ENCODE data around the gene FOXP1.
"Not testable (repeated sequence)": the region's sequence is repeated elsewhere in the genome, so short reads cannot be mapped to it uniquely, and the experiment has no call there.

FOXP1 gene

DNA sequence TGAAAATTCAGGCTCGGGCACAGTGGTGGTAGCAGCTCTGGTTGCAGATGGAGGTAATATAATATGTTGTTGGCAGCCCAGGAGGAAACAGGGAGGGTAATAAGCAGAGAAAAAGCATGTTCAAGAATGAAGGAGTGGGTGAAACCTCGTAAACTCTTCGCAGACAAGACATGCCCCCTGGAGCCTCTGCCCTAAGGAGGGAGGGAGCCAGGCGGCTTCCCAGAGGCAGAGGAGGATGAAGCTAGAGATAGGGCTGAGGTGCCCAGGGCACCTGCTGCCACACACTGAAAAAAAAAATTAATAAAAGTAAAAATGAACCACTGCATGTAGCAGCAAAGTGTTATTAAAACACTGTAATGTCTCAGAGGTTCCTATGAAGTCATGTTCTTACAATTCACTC lies 137.3 kb downstream of the FOXP1 start:
- no peak for DNase-seq

DNA sequence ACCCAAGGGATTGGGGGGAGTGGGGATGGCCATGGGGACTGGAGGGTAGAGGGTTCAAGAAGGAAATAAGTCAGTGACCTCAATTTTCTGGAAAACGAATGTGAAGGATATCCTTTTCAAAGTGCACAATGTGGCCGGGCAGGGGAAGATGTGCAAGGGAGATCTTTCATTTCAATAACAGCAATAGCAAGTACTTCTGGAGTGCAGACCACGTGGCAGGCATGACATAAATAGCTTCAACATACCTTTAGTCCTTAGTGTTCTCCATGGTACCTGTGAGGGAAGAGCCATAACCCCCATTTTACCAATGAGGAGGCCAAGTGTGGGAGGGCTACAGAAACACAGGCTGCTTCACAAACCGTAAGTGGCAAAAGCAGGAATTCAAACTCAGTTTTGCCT lies 138.7 kb downstream of the FOXP1 start:
- DNase-seq: no peak

DNA sequence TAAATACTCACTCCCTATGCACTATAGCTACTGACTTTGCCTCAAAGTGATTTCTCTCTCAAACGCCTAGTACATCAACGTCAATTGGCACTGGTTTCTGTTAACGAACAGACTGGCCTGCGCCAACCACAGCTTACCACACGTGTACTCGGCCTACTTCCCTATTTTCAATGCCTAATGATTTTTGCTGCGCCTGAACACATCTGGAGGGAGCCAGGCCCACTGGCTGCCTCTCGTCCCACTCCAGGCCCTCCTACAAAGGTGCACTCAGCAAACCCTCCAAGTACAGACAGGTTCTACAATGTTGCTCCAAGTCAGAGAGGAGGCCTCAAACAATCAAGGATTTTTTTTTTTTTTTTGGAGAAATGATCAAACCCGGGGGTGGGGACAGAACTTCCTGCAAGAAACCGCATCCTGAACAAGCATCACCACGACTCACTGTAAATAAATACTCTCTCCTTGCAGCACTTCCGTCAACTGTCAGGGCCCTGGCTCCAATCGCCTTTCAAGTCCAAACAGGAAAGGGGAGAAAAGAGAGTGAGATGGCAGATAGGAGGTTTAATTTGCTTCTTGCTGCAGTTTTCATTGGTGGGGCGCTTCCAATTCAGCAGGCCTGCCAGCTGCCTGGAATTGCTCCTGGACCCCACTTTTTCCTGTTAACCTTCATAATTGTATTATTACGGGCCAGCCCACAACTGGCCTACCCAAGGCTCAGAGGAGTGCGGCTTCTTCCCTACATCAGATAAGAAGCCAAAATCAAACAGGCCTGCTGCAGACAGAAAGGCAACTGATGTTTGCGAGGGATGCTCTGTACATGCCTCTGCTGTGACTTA lies 139.3 kb downstream of the FOXP1 start:
- DNase-seq: no peak

DNA sequence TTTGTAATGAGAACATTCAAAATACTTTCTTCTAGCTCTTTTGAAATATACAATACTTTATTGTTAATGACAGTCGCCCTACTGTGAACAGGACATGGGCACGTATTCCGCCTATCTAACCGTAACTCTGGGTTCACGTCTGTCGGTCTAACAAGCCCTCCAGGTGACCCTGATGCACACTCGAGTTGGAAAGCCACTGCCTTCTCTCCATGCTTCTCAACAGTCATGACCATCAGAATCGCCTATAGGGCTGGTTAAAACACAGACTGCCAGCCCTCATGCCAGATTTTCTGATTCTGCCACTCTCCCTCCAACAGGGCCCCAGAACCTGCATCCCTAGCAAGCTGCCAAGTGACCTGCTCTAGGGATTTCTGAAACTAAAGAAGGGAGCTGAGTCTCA lies 140.2 kb downstream of the FOXP1 start:
- no peak for DNase-seq

DNA sequence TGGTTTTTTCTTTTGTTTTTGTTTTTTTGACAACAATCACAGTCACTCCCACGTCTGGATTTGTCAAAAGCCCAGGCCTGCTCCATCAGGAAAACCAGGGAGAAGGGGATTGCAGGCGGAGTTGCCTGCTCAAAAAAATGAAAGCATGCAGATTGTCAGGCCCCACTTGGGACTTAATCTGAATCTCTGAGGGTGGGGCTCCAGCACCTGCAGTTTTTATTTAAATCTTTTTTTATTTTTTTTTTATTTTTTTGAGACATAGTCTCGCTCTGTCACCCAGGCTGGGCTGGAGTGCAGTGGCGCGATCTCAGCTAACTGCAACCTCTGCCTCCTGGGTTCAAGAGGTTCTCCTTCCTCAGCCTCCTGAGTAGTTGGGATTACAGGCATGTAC lies 140.9 kb downstream of the FOXP1 start:
- no peak for DNase-seq

DNA sequence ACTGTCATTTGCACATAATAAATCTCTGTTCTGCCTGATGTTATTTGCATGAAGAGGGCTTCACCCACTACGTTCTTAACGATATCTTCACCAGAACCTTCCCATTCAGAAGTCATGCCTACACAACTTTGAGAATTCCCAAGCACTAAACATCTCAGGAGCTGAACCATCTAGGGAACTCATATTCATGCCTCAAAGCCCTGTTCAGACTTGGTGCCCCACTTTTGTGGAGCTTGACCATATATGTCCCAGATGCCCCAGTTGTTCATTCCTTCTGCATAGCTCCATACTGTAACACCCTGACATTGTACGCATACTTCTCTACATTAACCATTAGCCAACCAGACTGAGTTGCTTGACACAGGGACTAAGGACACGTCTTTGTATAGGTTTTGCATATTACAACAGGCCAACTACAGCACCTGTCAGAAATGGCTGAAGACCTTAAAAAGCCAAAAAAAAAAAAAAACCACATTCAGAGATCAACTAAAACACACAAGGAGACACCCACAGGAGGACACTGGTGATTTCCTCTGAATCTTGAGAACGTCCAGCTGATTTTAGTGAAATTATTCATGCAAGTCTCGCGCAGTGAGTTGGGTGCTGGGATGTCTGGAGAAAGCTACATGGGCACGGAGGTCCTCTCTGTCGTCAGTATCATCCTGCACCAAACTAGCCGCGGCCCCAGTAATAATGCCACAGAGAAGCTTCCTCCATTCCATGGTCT lies 141.4 kb downstream of the FOXP1 start:
- DNase-seq: no peak

DNA sequence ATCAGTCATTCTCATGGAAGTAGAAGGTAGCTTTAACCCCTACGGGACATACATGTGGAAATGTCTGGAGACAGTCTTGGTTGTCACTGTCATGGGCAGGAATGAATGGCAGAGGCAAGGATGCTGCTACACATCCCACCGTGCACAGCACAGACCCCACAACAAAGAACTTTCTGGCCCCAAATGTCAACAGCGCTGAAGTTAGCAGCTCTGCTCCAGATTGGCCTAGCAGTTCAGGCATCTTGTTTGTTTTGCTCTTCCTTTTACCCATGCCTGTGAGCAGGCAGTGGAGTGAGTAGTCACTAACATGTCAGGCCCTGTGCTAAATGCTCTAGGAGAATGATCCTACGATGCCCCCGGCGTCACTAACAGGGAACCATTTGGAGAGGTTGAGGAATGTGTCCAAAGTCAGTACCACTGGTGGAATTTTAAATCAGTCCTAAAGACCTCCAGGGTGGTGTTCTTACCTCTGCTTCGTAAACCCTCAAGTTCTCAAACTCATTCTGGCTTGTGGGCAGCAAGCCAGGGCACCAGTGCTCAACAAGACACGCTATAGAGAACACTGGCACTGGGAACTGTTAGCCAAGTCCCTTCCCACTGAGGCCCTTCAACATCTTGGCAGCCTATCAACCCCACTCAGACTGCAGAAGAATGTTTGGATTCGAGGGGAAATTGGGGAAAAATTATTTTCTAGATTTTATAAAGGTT lies 142.2 kb downstream of the FOXP1 start:
- no peak for DNase-seq

DNA sequence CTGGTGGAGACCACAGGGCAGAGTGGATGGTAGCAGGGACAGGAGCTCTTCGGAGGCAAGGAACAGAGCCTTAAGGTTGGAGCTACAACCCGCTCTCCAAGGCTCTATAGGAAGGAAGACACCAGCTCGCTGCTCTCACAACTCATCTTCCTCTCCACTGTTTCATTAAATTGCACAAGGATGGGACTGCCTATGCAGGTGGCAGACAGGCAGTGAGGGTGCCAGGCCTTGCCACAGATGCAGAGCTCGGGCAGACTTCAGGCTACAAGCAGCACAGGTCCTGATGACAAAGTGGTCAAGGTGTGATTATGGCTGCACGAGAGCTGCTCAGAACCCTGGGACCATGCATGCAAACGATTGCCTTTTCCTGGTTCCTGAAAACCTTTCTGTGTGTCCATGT lies 144.6 kb downstream of the FOXP1 start:
- DNase-seq: no peak

DNA sequence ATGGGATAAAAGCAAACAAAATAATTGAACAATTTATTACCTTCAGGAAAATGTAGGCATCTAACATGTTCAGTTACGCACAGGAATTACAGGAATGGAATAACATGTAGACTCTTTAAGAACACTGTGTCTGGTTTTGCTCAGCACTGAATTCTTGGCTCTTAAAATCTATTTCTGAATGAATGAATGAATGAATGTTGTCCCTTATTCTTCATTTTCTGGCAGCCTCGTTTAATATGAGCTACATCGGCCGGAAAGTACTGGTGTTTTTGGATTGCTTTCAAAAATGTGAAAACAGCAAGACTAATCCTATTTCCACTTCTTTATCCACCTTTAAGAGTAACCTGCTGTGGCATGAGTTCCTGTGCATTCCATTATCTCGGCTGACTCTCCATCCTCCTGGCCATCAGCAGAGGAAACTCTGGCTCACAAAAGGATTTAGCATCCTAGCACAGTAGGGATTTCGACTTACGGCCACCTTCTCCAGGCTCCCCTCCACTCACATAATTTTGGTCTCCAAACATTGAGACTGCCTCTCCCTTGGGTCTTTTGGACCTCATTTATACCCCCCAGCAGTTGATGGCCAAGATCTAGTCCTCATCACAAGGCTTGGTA lies 145.3 kb downstream of the FOXP1 start:
- no peak for DNase-seq

DNA sequence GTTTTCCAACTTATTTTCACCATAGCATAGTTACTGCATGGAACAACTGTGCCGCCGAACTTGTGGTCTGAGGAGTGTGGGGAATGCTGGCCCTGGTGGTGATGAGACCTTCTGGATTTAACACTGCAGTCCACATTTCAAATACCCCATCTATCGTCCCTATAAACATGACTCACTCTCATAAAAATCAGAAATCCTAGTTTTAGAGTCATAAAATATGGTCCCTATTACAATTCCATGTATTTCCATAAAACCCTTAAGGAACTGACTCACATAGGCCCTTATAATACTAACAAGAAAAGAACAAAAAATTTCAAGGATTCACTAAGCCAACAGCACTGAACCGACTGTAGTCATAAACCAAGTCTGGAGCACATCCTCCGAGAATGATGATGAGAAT lies 147.2 kb downstream of the FOXP1 start:
- no peak for DNase-seq

DNA sequence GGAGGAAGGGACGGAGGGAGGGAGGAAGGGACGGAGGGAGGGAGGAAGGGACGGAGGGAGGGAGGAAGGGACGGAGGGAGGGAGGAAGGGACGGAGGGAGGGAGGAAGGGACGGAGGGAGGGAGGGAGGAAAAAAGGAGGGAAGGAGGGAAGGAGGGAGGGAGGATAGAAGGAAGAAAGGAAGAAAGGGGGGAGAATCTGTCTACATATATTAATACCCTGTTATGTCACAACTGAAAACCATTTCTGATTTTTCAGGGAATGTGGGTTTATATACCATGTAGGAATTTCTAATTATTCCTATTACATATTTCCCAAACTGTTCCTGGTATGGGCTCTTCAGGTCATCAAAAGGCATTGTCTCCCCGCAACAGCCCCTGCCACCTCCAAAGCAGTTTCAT lies 147.7 kb downstream of the FOXP1 start:
- not testable (repeated sequence) for DNase-seq

DNA sequence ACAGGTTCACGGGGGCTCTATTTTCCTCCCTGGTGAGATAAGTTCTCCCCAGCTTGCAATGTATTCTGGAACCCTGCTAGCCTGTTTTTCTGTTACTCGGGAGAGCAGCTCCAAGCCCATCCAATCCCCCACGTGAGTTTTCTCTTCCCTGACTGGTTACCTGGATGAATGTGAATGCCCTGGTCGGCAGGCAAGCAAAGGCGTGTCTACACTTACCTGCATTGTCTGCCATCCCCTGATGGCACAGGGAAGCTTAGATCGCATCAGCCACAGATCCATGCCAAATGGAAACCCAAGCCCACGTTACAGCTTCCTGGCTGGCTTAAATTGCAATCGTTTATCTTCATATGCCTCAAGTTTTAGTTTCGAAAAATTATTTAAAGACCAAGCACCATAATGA lies 149.9 kb downstream of the FOXP1 start:
- DNase-seq: no peak

DNA sequence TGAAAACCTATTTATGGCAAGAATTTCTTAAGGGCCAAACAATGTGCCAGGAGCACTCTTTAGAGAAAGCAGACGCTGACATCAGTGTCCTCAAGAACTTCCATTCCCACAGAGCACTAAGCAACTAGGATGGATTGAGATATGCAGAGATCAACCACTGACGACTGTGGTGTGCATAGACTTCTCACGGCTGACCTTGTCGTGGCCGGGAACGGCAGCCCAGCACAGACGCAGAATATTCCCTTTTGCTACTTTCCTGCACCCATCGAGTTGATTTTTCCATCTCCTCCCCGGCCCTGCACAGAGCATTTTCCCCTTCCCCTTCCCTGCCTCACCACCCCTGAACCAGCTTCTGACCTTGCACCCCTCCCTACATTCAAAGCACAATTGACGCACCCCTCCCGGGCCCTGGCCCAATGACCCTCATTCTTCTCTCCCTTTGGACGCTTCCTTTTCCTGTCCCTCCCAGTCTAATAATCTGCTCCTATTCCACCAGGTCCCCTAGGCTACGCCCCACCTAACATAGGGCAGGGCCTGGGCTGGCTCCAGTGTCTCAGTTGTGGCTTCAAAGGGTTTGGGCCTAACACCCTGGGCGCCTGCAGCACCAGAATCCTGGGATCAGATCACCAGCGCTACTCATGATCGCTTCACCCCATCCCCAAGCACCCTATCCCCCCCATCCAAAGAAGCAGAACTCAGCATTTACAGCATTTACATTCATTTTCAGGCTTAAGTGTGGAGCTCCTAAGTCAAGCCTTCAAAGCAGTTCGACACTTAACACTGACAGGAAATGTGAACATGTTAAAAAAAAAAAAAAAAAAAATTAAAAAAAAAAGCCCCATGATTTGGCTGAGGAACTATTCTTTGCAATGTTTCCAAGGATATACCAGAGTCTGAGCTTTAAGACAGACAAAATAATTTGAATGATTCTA lies 151.2 kb downstream of the FOXP1 start:
- DNase-seq: no peak

DNA sequence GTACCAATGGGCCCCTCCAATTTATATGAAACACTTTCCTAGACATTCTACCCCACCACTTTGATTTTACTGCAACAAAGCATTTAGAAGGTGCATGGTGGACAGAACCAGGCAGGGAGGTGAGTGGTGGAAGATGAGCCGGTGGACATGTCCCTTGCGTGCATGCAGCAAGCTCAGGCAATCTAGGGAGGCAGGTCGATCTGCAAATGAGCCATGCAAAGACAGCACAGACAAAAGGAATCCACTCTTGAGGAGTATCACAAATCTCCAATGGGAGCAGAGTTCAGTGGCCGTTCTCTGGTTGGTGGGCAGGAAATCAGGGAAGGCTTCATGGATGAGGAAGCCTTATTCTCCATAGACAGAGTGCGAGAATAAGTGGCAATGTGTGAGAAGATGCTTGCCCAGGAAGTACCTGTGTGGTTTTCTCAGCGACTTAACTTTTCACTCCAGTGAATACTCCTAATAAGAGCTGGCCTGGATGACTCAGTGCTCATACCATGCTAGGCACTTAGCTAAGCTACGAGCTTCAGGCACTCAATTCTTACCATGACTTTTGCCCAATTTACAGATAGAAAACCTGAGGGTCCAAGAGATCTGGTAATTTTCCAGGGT lies 152.5 kb downstream of the FOXP1 start:
- no peak for DNase-seq

DNA sequence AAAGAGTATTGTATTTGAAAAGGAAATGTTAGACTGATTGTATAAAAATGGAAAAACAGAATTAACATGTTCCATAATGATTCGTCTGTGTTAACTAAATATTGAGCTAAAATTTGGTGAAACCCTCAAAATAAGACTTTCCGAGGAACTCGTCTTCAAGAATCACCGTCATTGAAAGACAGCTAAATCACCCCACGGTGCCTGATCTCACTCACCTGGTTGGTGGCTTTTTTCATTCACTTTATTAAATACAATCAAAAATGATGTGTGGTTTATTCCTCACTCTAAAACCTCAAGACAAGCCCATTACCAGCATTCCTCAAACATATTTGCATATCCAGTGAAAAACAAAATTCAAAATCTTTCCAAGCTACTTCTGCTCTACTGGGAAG lies 153.9 kb downstream of the FOXP1 start:
- no peak for DNase-seq

DNA sequence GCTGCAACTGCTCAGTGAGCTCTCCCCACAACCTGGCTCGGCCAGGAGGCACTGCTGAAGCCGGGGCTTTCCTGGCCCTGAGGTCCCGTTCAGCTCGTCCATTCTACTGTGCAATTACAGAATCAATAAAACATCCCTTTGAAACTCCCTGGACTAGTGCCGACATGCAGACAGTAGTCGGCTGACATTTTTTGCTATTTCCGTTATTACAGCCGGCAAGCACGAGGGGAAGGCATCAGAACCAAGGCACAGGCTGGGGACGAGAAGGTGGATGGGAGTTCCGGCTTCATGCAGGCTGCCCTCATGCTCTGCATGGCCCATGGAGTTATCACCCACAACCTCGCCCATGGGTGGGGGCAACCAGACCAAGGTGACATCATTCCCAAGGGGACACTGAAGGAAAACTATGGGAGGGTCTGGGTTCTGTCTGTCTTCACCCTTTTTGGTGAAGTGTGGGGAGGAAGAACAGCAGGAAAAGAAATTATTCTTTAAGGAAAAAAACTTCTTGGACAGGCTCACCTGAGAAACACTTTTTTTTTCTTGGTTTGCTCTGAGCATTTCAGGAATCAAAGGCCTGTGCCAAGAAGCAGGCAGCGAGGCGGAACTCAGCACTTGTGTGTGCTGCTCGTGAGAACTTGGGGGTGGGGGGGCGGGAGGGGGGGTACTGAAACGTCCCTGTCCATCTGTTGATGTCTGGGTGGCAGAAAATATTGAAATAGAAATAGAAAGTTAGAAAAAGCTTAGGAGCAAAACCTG lies 154.5 kb downstream of the FOXP1 start:
- peak; percentile 5 for DNase-seq

DNA sequence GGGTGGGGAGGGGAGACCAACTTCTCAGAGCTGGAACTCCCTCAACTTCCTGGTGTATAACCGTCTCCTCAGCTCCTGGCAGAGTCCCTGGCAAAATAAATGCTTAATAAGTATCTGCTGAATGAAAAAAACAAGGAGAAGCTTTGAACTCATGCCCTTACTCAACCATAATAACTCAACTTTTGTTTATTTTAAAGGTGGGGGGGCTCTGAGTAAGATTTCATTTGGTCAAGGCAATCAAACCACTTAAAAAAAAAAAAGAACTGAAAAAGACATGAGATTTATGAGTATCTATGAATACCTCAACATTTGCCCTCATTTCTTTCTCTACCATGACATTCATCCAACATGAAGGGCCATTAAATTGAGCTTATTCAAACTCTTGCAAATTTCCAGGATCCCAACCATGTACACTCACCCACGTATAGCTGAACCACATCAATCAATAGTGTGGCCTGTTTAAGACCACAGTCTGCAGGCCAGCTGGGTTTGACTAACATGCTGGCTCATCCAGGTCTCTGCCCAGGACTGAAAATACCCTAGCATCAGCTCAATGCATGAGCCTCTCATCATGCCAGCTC lies 157.9 kb downstream of the FOXP1 start:
- DNase-seq: no peak

DNA sequence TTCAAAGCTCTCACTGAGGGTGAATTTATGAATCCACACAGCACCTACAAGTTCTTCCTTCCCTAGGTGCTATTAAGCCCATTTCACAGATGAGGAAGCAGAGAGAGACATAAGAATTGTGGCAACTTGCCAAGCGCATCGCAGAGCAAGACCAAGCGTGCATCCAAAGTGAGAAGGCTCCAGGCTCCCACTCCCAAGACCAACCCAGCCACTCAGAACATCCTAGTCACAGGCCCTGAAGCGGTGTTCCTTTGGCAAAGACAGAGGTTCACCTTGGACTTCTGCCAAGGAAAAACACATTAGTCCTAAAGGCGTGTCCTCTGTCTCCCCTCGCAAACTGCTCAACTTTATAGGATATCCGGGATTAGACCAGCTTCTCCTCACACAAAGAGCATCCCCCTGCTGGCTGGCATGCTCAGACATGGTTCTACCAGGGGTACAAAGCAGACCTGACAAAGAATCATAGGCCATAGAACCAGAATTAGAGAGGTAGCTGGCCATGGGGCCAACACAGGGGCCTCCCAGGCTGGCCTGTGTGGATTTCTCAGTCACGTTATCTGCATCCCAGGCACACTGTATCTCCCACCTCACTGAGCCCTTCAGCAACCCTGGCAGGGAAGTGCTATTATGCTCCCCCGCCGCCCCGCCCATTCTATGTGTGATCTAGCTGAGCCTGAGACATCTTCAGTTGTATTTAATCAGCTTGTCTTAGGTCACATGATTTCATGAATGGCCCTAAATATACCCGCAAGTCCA lies 160.2 kb downstream of the FOXP1 start:
- peak; percentile 27 for DNase-seq

DNA sequence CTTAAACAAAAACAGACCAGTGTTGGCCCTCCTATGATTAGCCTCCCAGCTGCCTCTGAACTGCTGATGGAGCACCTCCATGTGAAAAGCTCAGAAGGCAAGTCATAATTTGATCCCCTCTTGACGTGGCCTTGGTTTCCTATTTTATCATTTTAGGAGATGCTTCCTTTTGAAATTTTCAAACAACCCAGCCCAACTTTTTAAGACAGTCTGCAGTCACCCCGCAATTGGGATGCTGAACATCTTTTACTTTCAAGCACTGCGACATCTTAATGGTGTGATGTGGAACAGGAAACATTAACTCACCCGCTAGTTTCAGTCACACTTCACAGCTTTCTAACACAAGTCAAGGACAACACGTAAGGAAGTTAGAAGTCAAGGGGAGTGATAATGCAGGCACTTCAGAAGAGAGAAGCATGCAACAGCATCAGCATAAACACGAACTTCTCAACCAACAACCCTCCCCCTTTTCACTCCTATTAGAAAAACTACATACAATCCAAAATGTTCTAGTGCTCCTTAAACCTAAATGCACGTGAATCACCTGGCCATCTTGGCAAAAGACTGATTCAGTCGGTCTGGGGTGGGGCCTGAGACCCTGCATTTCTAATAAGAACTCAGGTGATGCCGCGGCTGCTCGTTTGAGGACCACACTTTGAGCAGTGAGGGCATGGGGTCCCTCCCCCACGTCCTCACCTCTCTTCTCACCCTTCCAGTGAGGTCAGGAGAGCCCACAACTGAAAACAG lies 161.5 kb downstream of the FOXP1 start:
- DNase-seq: no peak

Measured in NCI-H1092 treated with DMSO at 0.1 percent for 48 hours (cell line).